Measurements from ENCODE around the gene IRF6.

GRCh38 chr1:209768354-209768774 is 37.6 kb downstream of the IRF6 start:
- TF ChIP-seq RAD21 (IDR thresholded peaks at IDR 0.05; ENCODE audit: low read length) = no peak
- no peak for TF ChIP-seq POLR2AphosphoS5 (IDR thresholded peaks at IDR 0.05; ENCODE audit: low read depth, low read length)
- no peak for TF ChIP-seq EP300 (IDR thresholded peaks at IDR 0.05; ENCODE audit: borderline replicate concordance in 1 of 2, low read depth in 1 of 2, low read length in 1 of 2)
- no peak for TF ChIP-seq CTCF (IDR thresholded peaks at IDR 0.05)
- no peak for TF ChIP-seq SMC3 (IDR thresholded peaks at IDR 0.05; ENCODE audit: low read depth, low read length)
- no peak for TF ChIP-seq NRF1 (IDR thresholded peaks at IDR 0.05; ENCODE audit: low read depth, low read length)
- TF ChIP-seq USF2 (IDR thresholded peaks at IDR 0.05; ENCODE audit: borderline replicate concordance, low read depth, low read length) = no peak
